Upper lobe of right lung (tissue), 1 donor: ENCODE data around the gene SLC35E2B. TPM values are rescaled to one million over a fixed set of nuclear protein-coding genes. Genes with fewer than 3 reads are reported as not detected.
A peak's percentile ranks its signal among the peaks of the same experiment; 100 is the strongest.

ENCODE experiments used
- ATAC-seq: fragments of 200-7000 bp; cut with Tn5 transposase; one replicate; pipeline ENCODE4 v1.9.1; 2020; ENCODE audit warnings: mild to moderate bottlenecking, moderate library complexity
- DNase-seq: peaks from one replicate; pipeline ENCODE4 v3.0.0-alpha.2; 2020
- H3K27ac ChIP-seq: fragments of 200-600 bp; one replicate; pipeline ENCODE4 v1.8.0; 2022
- H3K27me3 ChIP-seq: fragments of 200-600 bp; one replicate; pipeline ENCODE4 v1.8.0; 2022; ENCODE audit warnings: mild to moderate bottlenecking
- H3K36me3 ChIP-seq: fragments of 200-600 bp; one replicate; pipeline ENCODE4 v1.8.0; 2022
- H3K4me1 ChIP-seq: fragments of 200-600 bp; one replicate; pipeline ENCODE4 v1.8.0; 2022
- H3K4me3 ChIP-seq: fragments of 200-600 bp; one replicate; pipeline ENCODE4 v1.8.0; 2022; ENCODE audit warnings: mild to moderate bottlenecking
- H3K9me3 ChIP-seq: fragments of 200-600 bp; one replicate; pipeline ENCODE4 v1.8.0; 2022
- CTCF ChIP-seq: fragments of 200-600 bp; IDR thresholded peaks from one replicate; pipeline ENCODE4 v1.8.0; 2022; ENCODE audit warnings: antibody characterized with exemption
- intact Hi-C: fragments of 100-400 bp; cut with DNase I; formaldehyde crosslinking; loops from one replicate; pipeline ENCODE4 v1.11.0; 2022
- total RNA-seq: library from RNA; stranded (reverse); fragmentation: NEBNext Ultra II Directional; extraction: Animal tissue kit (Norgen Biotek cat#: 25700); gene quantifications from one replicate; pipeline ENCODE4 v1.2.1, GENCODE V29; 2021
- donor health status: DM: no; HTN: yes; CAD: no; lungs with severe emphysema.

Gene SLC35E2B
- total RNA-seq, 1 donor from 2014 or later, result 49.8 TPM

- peaks cover 24% of the 10 kb centered on the region for H3K4me1 ChIP-seq
Measured at GRCh38 chr1:1616045-1616790, 76.4 kb downstream of the SLC35E2B start.

GRCh38 chr1:1615256-1616044 lies 77.1 kb downstream of the SLC35E2B start, which contains the start of gene MIB2:
TSS of gene MIB2 (plus strand) at chr1:1615500. CDS start at chr1:1623453, 7,953 bp downstream.
- no peaks in the 10 kb centered on the region for H3K9me3 ChIP-seq
- DNase-seq (peak; percentile 99), ATAC-seq (peak; percentile 93)
- H3K27me3 ChIP-seq, result no peaks in the 10 kb centered on the region
- intact Hi-C loops, result no loop called here
- peaks cover 15% of the 10 kb centered on the region for H3K36me3 ChIP-seq
- peaks cover 29% of the 10 kb centered on the region for H3K4me1 ChIP-seq
- peak within 1 kb of the TSS; percentile 77 for H3K4me3 ChIP-seq
- TF ChIP-seq CTCF, result no peak
- peak within 1 kb of the TSS; percentile 97 for H3K27ac ChIP-seq

More at GRCh38 chr1:1616045-1616790, 76.4 kb downstream of the SLC35E2B start:
- no peak for TF ChIP-seq CTCF
- H3K4me3 ChIP-seq, result peak overlapping the region; percentile 77
- no peaks in the 10 kb centered on the region for H3K27me3 ChIP-seq
- ATAC-seq, result peak; percentile 39
- H3K27ac ChIP-seq, result peak overlapping the region; percentile 97
- peak; percentile 83 for DNase-seq
- no peaks in the 10 kb centered on the region for H3K9me3 ChIP-seq
- intact Hi-C loops, result no loop called here
- peaks cover 15% of the 10 kb centered on the region for H3K36me3 ChIP-seq

GRCh38 chr1:1614954-1615255 lies 77.7 kb downstream of the SLC35E2B start:
- intact Hi-C loops, result no loop called here

DNA sequence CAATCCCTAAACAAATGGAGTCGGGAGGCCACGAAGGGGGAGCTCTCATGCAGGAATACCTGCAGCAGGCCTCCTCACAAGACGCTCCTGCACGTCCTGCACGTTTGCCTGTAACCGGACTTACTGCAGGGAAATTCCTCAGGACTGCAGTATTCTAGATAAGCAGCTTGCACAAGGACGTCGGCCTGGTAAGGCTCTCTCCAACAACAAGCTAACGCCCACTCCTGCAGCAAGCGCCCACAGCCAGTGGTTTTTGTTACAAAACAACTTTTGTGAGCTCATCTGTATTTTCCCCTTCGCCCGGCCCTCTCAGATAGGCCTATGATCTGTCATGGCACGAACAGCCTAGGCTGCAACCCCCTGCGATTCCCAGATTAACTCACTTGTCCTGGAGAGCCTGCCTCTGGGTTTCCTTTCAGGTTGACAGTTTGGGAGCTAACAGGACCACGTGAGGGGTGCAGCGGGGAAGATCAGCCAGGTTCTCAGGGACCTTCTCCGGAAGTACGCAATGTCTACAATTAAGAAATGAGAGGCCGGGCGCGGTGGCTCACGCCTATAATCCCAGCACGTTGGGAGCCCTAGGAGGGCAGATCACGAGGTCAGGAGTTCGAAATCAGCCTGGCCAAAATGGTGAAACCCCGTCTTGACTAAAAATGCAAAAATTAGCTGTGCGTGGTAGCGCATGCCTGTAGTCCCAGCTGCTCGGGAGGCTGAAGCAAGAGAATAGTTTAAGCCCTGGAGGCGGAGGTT lies 78.2 kb downstream of the SLC35E2B start:
- no peak for TF ChIP-seq CTCF
- peak; percentile 3 for ATAC-seq
- Histone ChIP-seq H3K4me1 (peaks cover 31% of the 10 kb centered on the region), H3K9me3 (no peaks in the 10 kb centered on the region), H3K4me3 (peak overlapping the region; percentile 77), H3K36me3 (peaks cover 15% of the 10 kb centered on the region), H3K27ac (peak overlapping the region; percentile 97), H3K27me3 (no peaks in the 10 kb centered on the region)
- DNase-seq, result peak; percentile 81
- intact Hi-C loops, result no loop called here

More at GRCh38 chr1:1614954-1615255, 77.7 kb downstream of the SLC35E2B start:
- TF ChIP-seq CTCF, result no peak
- no peaks in the 10 kb centered on the region for H3K27me3 ChIP-seq
- H3K4me3 ChIP-seq, result peak overlapping the region; percentile 77
- ATAC-seq (no peak), DNase-seq (no peak)
- H3K27ac ChIP-seq, result peak overlapping the region; percentile 97
- H3K9me3 ChIP-seq, result no peaks in the 10 kb centered on the region
- peaks cover 15% of the 10 kb centered on the region for H3K36me3 ChIP-seq
- H3K4me1 ChIP-seq, result peaks cover 31% of the 10 kb centered on the region

GRCh38 chr1:1613509-1614082 lies 79.0 kb downstream of the SLC35E2B start:
- peaks cover 31% of the 10 kb centered on the region for H3K4me1 ChIP-seq
- no peak for ATAC-seq
- no peak for DNase-seq
- no peak for TF ChIP-seq CTCF
- H3K9me3 ChIP-seq, result no peaks in the 10 kb centered on the region
- H3K4me3 ChIP-seq, result peak overlapping the region; percentile 77
- peaks cover 14% of the 10 kb centered on the region for H3K36me3 ChIP-seq
- H3K27ac ChIP-seq, result peak overlapping the region; percentile 97
- intact Hi-C loops, result no loop called here
- no peaks in the 10 kb centered on the region for H3K27me3 ChIP-seq
